Astrocyte of the cerebellum (primary cell): ENCODE data around the gene TCP11.
"Not testable (repeated sequence)": the region's sequence is repeated elsewhere in the genome, so short reads cannot be mapped to it uniquely, and the experiment has no call there.

ENCODE experiments used
- DNase-seq: peaks from one replicate; pipeline ENCODE4 v3.0.0-alpha.2; 2011; ENCODE audit warnings: low read depth
- H3K4me3 ChIP-seq: 2 replicates; pipeline ENCODE4 v1.5.1; 2011; ENCODE audit warnings: mild to moderate bottlenecking, low read depth, low read length, moderate library complexity
- CTCF ChIP-seq: IDR thresholded peaks from 2 replicates; pipeline ENCODE4 v1.5.1; 2012; ENCODE audit warnings: low read length, low read depth, moderate library complexity, mild to moderate bottlenecking; ENCODE audit errors: missing control alignments
- in situ Hi-C: cut with HindIII; loops from 2 replicates; pipeline ENCODE4 v1.10.0; 2017; ENCODE audit warnings: low sequenced_read_pairs

The TCP11 gene

GRCh38 chr6:35136185-35136584 is 5.0 kb downstream of the TCP11 start:
- in situ Hi-C loops, result loop anchor here (25.0 kb wide), 1 partner anchor 149 kb away; no protein-coding TSS in a partner anchor
- no peak overlapping the region for H3K4me3 ChIP-seq
- DNase-seq, result no peak
- no peak for TF ChIP-seq CTCF

DNA sequence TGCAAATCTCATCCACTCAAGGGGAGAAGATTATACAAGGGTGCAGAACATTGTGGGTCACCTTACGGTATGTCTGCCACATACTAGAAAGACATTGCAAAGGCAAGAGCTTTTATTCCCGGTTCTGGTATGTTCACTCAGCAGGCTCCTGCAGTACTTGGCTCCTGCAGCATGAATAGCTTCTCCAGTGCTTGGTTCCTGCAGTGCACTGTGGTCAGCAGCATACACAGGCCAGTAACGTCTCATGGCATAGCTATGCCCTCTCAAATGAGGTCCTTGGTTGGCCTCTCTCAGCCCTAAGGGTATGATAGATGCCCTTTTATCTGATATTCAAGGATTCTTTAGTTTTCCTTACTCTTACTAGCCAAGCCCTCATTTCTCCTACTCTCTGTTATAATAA is 12.6 kb downstream of the TCP11 start:
- peak; percentile 76 for DNase-seq
- no peak overlapping the region for H3K4me3 ChIP-seq
- TF ChIP-seq CTCF, result no peak
- in situ Hi-C loops, result loop anchor here (25.0 kb wide), 1 partner anchor 141 kb away; no protein-coding TSS in a partner anchor

DNA sequence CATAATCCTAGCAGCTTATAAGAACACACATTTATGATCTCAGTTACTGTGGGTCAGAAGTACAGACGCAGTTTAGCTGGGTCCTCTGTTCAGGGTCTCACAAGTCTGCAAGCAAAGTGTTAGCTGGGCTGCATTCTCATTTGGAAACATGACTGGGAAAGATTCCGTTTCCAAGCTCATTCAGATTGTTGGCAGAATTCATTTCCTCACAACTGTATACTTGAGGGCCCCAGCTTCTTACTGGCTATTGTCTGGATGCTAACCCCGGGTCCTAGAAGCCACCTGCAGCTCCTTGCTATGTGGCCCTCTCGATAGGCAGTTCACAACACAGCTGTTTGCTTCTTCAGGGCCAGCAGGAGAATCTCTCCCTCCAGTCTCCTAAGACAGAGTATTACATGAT is 13.1 kb downstream of the TCP11 start:
- in situ Hi-C loops, result loop anchor here (25.0 kb wide), 1 partner anchor 141 kb away; no protein-coding TSS in a partner anchor
- DNase-seq, result no peak
- TF ChIP-seq CTCF, result no peak
- no peak overlapping the region for H3K4me3 ChIP-seq

GRCh38 chr6:35124356-35124755 is 16.8 kb downstream of the TCP11 start:
- no peak for TF ChIP-seq CTCF
- H3K4me3 ChIP-seq, result no peak overlapping the region
- in situ Hi-C loops, result no loop called here
- DNase-seq, result no peak

DNA sequence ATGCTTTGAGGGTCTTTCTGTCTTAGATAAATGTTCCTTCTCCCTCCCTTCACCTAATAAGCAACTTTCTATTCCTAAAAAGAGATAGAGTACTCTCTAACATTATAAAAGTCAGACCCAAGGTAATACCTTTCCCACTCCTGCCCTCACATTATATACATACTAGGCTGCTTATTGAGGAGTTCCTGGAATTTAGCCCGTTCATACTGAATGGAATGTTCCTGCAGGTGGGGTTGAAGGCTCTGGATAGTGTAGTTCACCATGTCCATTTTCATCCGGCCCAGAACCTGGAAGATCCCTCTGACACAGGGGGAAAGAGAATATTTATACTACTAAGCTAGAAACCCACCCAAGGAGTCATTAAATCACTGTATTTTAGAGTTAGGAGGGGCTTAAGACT is 20.4 kb downstream of the TCP11 start:
- no peak for TF ChIP-seq CTCF
- no peak for DNase-seq
- H3K4me3 ChIP-seq, result no peak overlapping the region
- in situ Hi-C loops, result no loop called here

DNA sequence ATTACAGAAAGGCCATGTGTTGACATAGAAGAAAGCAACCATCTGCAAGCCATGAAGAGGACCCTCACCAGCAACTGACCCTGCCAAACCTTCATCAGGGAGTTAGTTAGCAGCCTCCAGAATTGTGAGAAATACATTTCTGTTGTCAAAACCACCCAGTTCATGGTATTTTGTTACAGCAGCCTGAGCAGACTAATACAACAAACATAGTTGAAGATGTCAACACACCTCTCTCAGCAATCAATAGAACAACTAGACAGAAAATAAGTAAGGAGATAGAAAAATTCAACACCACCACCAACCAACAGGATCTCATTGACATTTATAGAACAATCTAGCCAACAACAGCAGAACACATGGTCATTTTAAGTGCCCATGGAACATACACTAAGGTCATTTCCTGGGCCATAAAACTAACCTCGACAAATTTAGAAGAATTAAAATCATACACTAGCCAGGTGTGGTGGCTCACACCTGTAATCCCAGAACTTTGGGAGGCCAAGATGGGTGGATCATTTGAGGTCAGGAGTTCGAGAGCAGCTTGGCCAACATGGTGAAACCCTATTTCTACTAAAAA is 32.7 kb downstream of the TCP11 start:
- DNase-seq, result no peak
- TF ChIP-seq CTCF, result no peak
- in situ Hi-C loops, result no loop called here
- H3K4me3 ChIP-seq, result no peak overlapping the region

- in situ Hi-C loops, result not testable (repeated sequence)
Observed at GRCh38 chr6:35107761-35108160, 33.4 kb downstream of the TCP11 start.

GRCh38 chr6:35107208-35107607 is 33.9 kb downstream of the TCP11 start:
- H3K4me3 ChIP-seq, DNase-seq, in situ Hi-C loops: not testable (repeated sequence)

More at GRCh38 chr6:35107761-35108160, 33.4 kb downstream of the TCP11 start:
- DNase-seq, H3K4me3 ChIP-seq: not testable (repeated sequence)

GRCh38 chr6:35106061-35106460 is 35.1 kb downstream of the TCP11 start:
- H3K4me3 ChIP-seq, DNase-seq, in situ Hi-C loops: not testable (repeated sequence)
